ENCODE results near the gene EIF4E.

DNA sequence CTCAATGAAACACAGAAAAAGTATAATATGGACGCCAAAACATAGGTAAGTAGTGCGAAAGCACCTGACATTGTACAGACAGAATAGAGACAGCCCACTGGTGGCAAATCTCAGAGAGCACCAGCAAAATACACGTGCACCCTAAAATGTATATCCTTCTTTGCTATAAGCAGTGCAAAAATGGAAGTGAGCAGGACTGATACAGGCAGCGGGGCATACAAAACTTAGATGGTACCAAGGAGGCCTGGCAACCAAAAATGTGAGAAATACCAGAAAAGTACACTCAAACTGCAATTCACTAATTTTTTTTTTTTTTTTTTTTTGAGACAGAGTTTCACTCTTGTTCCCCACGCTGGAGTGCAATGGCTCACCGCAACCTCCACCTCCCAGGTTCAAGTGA lies 63.9 kb downstream of the EIF4E start:
- TF ChIP-seq, protein P1, sequence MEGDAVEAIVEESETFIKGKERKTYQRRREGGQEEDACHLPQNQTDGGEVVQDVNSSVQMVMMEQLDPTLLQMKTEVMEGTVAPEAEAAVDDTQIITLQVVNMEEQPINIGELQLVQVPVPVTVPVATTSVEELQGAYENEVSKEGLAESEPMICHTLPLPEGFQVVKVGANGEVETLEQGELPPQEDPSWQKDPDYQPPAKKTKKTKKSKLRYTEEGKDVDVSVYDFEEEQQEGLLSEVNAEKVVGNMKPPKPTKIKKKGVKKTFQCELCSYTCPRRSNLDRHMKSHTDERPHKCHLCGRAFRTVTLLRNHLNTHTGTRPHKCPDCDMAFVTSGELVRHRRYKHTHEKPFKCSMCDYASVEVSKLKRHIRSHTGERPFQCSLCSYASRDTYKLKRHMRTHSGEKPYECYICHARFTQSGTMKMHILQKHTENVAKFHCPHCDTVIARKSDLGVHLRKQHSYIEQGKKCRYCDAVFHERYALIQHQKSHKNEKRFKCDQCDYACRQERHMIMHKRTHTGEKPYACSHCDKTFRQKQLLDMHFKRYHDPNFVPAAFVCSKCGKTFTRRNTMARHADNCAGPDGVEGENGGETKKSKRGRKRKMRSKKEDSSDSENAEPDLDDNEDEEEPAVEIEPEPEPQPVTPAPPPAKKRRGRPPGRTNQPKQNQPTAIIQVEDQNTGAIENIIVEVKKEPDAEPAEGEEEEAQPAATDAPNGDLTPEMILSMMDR (conservative IDR thresholded peaks at IDR 0.05; ENCODE audit: low read depth, low read length): no peak
- no peak for TF ChIP-seq EZH2 (IDR thresholded peaks at IDR 0.05; ENCODE audit: borderline replicate concordance, low read depth, low read length, poor library complexity, severe bottlenecking)
